ENCODE results near the gene DEPDC5.
A peak's percentile ranks its signal among the peaks of the same experiment; 100 is the strongest.

The DEPDC5 gene

GRCh38 chr22:31852691-31853421 is 99.0 kb downstream of the DEPDC5 start:
- no peak for DNase-seq (ENCODE audit: low read depth in 2 of 2)

GRCh38 chr22:31853736-31854495 is 100.1 kb downstream of the DEPDC5 start:
- DNase-seq (ENCODE audit: low read depth in 2 of 2): no peak

GRCh38 chr22:31857247-31857646 is 103.4 kb downstream of the DEPDC5 start:
- no peak for DNase-seq (ENCODE audit: low read depth in 2 of 2)

GRCh38 chr22:31861226-31861840 is 107.5 kb downstream of the DEPDC5 start:
- DNase-seq (ENCODE audit: low read depth in 2 of 2): no peak

- no peak for DNase-seq (ENCODE audit: low read depth in 2 of 2)
Measured at GRCh38 chr22:31866918-31867317, 113.1 kb downstream of the DEPDC5 start.

GRCh38 chr22:31867386-31868153 is 113.8 kb downstream of the DEPDC5 start:
- no peak for DNase-seq (ENCODE audit: low read depth in 2 of 2)

GRCh38 chr22:31869739-31870138 is 115.9 kb downstream of the DEPDC5 start:
- DNase-seq (ENCODE audit: low read depth in 2 of 2): no peak

GRCh38 chr22:31870890-31871289 is 117.1 kb downstream of the DEPDC5 start:
- DNase-seq (ENCODE audit: low read depth in 2 of 2): no peak

- no peak for DNase-seq (ENCODE audit: low read depth in 2 of 2)
Measured at GRCh38 chr22:31871480-31871879, 117.7 kb downstream of the DEPDC5 start.

- no peak for DNase-seq (ENCODE audit: low read depth in 2 of 2)
Measured at GRCh38 chr22:31872209-31872608, 118.4 kb downstream of the DEPDC5 start.

GRCh38 chr22:31874821-31875220 is 121.0 kb downstream of the DEPDC5 start:
- DNase-seq (ENCODE audit: low read depth in 2 of 2): no peak

- peak in 1 of 2 donors; percentile 3 for DNase-seq (ENCODE audit: low read depth in 2 of 2)
Measured at GRCh38 chr22:31876156-31876920, 122.5 kb downstream of the DEPDC5 start.

GRCh38 chr22:31879585-31879984 is 125.8 kb downstream of the DEPDC5 start:
- DNase-seq (ENCODE audit: low read depth in 2 of 2): no peak

GRCh38 chr22:31881200-31881599 is 127.4 kb downstream of the DEPDC5 start:
- DNase-seq (ENCODE audit: low read depth in 2 of 2): no peak

GRCh38 chr22:31881865-31882264 is 128.0 kb downstream of the DEPDC5 start:
- DNase-seq (ENCODE audit: low read depth in 2 of 2): no peak

- DNase-seq (ENCODE audit: low read depth in 2 of 2): no peak
Measured at GRCh38 chr22:31882971-31883370, 129.2 kb downstream of the DEPDC5 start.

- DNase-seq (ENCODE audit: low read depth in 2 of 2): no peak
Measured at GRCh38 chr22:31883989-31884388, 130.2 kb downstream of the DEPDC5 start.

- no peak for DNase-seq (ENCODE audit: low read depth in 2 of 2)
Measured at GRCh38 chr22:31891366-31892079, 137.7 kb downstream of the DEPDC5 start.

GRCh38 chr22:31892080-31892433 is 138.2 kb downstream of the DEPDC5 start:
- DNase-seq (ENCODE audit: low read depth in 2 of 2): no peak

GRCh38 chr22:31893460-31893859 is 139.6 kb downstream of the DEPDC5 start:
- DNase-seq (ENCODE audit: low read depth in 2 of 2): no peak
